Suppressor macrophage treated with lipopolysaccharide for 4 hours (primary cell): ENCODE data around the gene TPST1.

ENCODE experiments used
- DNase-seq: peaks from one replicate; pipeline ENCODE4 v3.0.0-alpha.2; 2020

Gene TPST1

DNA sequence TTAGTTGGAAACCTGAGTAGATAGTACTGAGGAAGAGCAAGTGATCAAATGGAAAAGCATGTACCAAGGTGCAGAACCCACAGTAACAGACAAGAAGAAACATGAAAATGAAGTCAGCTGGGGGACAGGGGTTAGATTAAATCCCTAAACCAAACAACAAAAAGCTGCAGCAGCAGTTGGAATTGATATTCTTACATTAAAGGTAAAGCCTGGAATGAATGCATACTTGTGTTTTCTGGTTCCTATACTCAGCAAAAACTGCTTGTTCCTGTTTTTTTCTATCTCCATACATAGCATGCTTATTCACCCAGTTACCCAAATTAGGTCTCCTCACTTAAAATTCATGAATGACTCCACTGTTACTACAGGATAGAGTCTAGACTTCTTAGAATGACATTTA, 92.4 kb downstream of the TPST1 start:
- peak; percentile 44 for DNase-seq

DNA sequence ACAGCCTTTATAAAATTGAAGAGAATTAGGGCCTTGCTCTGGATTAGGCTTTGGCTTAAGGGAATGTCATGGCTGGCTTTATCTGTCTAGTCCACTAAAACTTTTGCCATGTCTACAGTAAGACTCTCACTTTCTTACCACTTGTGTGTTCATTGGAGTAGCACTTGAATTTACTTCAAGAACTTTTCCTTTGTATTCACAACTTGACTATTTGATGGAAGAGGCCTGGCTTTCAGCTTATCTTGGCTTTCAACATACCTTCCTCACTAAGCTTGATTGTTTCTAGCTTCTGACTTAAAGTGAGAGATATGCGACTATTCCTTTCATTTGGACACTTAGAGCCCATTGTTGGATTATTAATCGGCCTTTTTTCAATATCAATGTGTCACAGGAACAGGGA, 96.1 kb downstream of the TPST1 start:
- no peak for DNase-seq

- DNase-seq = no peak
These were observed 96.6 kb downstream of the TPST1 start for GRCh38 chr7:66301737-66302136.

DNA sequence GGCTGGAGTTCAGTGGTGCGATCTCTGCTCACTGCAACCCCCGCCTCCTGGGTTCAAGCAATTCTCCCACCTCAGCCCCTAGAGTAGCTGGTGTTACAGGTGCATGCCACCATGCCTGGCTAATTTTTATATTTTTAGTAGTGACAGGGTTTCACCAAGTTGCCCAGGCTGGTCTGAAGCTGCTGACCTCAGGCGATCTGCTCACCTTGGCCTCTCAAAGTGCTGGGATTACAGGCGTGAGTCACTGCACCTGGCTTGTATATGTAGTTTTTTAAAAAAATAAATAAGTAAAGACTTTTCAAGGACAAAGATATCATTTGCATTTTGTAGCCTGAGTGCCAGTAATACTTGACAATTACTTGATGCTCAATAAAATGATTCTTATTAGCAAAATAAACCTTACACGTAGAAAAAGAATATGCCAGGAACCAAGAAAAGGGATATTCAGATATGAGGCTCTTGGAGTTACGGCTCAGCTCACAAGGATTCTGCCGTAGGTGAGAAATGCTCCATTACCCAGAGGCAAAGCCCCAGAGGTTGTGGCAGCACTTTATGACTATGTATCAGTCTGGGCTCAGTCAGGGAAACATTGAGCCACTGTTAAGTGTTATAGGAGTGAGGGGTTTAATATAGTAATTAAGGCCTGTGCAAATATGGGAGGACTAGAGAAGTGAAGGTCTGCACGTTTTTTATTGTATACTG, 98.5 kb downstream of the TPST1 start:
- DNase-seq = no peak

DNA sequence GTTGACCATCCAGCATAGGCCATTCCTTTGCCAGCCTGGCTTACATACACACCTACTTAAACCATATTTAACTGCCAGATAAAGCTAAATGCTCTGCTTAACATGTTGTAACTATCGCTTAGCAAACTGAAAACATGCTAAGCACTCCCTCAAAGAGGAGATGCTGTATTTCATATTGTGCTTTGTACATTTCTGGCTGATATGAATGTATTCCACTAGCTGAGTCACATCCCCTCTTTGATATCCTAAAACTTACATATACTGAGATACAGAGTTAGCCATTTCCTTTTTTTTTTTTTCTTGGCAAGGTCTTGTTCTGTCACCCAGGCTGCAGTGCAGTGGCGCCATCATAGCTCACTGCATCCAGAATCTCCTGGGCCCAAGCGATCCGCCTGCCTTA, 99.4 kb downstream of the TPST1 start:
- no peak for DNase-seq

DNA sequence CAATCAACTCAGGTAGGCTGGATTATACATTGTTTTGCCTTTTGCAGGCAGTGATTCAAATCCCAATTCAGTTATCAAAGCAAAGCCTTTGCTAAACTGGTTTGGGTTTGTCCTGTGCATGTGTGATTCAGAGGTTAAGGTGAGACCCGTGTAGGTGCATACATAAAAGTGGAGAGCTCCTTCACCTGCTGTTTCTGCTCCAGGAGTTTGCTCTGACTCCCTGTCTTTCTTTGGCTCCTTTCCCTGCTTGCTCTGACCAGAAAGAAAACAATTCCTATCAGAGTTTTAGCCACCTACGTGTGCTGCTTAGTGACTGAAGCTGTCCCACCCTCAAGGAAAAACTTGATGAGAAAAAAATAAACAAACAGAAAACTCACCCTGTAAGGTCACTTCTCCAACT, 101.1 kb downstream of the TPST1 start:
- no peak for DNase-seq

GRCh38 chr7:66307591-66308215, 102.6 kb downstream of the TPST1 start:
- no peak for DNase-seq

- no peak for DNase-seq
These were observed 103.3 kb downstream of the TPST1 start for GRCh38 chr7:66308411-66308810.

DNA sequence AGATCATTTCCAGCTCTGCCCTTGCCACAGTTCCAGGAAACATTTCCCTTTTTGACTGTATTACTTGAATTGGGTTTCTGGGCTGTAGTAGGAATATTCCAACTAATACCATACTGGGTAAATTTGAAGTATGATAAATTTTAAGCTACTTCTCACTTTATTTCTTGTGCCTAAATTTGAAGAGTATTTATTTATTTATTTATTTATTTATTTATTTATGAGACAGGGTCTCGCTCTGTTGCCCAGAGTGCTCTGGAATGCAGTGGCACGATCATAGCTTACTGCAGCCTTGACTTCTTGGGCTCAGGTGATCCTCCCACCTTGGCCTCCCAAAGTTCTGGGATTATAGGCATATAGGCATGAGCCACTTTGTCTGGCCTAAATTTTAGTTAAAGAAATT, 105.5 kb downstream of the TPST1 start:
- no peak for DNase-seq

GRCh38 chr7:66313886-66314568, 108.9 kb downstream of the TPST1 start:
- no peak for DNase-seq

DNA sequence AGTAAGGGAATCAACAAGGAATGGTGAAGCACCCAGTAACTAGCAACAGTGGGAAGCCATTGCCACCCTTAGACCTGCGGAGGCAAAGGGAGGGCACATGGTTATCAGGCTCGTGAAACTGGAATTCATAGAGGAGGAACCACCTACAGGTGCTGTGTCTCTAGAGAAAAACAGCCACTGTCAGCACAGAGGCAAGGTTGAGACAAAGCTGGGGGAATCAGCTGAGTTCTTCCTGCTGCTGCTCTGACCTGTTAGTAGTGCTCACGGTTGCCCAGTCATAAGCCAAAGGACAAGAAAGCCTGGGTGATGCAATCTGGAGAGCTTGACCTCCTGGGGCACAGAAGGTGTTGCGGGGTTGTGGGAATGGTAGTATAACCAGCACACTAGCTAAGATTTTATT, 110.1 kb downstream of the TPST1 start:
- no peak for DNase-seq

- no peak for DNase-seq
These were observed 114.4 kb downstream of the TPST1 start for GRCh38 chr7:66319407-66319979.

GRCh38 chr7:66321283-66321682, 116.1 kb downstream of the TPST1 start:
- no peak for DNase-seq

DNA sequence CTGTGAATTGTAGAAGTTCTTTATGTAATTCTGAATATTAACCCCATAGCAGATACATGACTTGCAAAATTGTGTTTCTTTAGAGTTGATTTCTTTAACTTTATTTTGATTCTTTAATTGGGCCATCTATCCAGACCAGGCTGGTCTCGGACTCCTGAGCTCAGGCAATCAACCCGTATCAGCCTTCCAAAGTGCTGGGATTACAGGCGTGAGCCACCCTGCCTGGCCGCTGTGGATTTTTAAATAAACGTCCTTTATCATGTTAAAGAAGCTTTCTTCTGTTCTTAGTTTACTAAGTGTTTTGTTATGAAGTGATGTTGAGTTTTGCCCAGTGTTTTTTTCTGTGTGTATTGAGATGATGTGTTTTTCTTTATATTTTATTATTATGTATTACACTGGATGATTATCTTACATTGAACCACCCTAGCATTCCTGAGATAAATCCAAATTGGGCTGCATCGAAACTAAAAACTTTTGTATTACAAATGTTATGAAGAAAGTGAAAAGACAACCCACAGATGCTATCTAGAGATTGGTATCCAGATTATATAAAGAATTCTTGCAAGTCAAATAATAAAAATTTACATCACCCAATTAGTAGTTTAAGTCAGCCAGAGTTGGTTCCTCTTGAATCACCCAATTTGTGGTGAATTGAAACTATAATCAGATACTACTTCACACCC, 118.1 kb downstream of the TPST1 start:
- DNase-seq = no peak

DNA sequence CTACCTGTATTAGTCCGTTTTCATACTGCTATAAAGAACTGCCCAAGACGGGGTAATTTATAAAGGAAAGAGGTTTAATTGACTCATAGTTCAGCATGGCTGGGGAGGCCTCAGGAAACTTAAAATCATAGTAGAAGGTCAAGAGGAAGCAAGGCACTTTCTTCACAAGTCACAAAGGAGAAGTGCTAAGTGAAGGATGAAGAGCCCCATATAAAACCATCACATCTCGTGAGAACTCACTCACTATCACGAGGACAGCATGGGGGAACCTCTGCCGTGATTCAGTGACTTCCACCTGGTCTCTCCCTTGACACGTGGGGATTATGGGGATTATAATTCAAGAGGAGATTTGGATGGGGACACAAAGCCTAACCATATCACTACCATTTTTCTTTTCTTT, 119.9 kb downstream of the TPST1 start:
- DNase-seq = peak; percentile 59

- no peak for DNase-seq
These were observed 121.5 kb downstream of the TPST1 start for GRCh38 chr7:66326501-66327215.

- no peak for DNase-seq
These were observed 125.8 kb downstream of the TPST1 start for GRCh38 chr7:66330961-66331360.

DNA sequence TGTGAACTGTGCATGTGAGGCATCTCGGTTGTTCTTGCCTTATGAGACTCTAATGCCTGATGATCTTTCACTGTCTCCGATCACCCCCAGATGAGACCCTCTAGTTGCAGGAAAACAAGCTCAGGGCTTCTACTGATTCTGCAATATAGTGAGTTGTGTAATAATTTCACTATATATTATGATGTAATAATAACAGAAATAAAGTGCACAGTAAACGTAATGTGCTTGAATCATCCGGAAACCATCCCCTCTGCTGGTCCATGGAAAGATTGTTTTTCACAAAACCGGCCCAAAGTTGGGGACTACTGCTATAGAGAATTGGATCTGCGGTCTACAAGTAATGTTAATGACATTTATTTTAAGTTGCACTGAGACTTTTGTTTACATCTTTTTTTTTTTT, 126.7 kb downstream of the TPST1 start:
- no peak for DNase-seq

DNA sequence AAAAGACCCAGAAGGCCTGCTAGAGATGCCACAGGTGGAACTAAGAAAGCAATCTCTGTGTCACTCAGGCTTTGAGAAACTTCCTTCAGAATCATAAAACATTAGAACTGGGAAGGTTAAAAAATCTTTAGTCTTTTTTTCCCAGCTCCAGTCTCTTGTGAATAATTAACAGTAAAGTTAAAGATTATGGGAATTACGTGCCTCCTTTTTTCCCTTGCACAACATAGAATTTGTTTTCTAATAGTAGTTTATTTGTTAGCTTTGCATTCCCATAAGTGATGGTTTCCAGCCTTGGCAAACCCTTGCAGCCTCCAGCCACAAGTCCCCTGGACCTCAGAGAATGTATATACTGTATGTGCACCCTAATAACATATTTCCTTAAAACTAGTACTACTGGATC, 128.3 kb downstream of the TPST1 start:
- no peak for DNase-seq

DNA sequence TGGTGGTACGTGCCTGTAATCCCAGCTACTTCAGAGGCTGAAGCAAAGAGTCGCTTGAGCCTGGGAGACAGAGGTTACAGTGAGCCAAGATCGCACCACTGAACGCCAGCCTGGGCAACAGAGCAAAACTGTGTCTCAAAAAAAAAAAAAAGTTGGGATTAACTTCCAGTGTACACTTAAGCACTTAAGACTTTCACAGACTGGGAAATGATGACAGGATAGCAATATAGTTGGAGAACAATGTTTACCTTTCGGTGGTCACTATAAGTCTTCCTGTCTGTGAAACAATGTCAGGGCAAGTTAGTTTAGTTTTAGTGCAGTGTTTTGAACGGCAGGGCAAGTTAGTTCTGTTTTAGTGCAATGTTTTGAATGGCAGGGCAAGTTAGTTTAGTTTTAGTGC, 130.2 kb downstream of the TPST1 start:
- DNase-seq = no peak

DNA sequence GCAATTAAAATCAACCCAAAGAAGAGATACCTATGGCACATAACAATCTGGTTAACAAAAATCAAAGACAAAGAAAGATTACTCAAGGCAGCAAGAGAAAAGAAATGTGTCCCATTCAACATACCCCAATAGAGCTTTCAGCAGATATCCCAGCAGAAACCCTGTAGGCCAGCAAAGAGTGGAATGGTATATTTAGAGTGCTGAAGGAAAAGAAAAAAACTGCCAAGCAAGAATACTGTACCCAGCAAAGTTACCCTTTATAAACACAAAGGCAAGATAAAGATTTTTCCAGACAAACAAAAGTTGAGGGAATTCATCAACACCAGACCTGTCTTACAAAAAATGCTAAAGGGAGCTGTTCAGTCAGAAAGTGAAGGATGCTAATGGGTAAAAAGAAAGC, 131.6 kb downstream of the TPST1 start:
- DNase-seq = no peak

- no peak for DNase-seq
These were observed 134.0 kb downstream of the TPST1 start for GRCh38 chr7:66339141-66339540.

DNA sequence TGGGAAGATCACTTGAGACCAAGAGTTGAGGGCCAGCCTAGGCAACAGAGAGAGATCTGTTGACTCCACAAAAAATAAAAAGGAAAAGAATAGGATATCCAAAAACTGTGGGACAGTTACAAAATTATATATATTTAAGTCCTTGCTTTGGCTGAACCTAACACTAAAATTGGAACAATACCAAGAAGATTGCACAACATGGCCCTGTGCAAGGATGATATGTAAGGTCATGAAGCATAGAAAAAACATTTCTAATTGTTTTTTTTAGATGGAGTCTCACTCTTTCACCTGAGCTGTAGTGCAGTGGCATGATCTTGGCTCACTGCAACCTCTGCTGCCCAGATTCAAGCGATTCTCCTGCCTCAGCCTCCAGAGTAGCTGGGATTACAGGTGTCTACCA, 139.0 kb downstream of the TPST1 start:
- DNase-seq = no peak
